Activated T-cell treated with anti-CD3 and anti-CD28 coated beads for 1 hour (primary cell): Measurements from ENCODE around the gene JMJD1C.
"Not testable (repeated sequence)": the region's sequence is repeated elsewhere in the genome, so short reads cannot be mapped to it uniquely, and the experiment has no call there.

Experiments
- DNase-seq: peaks from one replicate; pipeline ENCODE4 v3.0.0-alpha.2; 2020; ENCODE audit warnings: low read depth

The JMJD1C gene

DNA sequence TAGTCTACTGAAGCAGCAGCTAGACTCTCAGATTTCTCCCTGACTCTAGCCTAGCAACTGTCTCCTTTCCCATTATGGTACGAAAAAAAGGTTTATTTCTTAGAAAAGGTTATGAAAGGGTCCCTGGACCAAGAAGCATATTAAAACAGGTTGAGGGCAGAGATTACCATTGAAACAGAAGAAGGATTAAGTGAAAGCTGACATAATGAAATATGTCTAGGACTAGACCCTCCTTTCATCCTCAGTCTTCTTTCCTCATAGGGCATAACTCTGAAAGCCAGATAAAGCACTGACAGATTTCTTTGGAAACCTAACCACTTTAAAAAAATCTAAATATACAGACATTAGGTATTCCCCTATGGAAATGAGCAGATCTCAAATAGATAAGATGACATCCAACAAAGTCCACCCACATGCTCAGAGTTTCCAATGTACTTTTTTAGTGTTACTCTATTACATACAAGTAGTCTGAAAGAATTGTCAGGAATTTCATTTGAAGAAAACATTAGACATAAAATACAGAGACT, 58.6 kb downstream of the JMJD1C start:
- DNase-seq, result no peak

DNA sequence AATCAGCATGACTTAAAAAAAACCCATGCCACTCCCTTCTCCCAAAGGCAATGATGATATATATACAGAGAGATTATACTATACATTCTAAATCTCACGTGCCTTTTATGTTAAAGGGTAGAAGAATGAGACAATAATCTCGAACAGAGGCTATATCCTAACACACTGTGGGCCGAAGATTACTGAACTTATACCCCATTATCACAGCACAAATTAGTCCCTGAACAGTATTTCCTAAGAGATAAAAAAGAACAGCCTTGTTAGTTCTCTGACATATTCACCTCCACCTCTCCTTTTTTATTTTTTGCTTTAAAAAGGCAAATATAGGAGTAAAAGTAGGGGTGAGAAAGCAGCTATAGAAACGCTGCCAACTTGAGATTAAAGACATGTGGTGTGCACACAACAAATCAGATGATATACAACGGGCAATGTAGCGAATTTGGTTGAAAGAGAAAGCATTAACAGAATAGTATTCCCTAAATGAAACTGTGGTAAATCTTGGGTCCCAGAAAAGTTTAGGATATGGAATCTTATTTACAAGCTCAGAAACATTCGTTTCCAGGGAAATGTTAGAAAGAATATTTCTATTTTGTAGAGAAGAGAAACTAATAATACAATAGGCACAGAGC, 69.5 kb downstream of the JMJD1C start:
- DNase-seq, result no peak

DNA sequence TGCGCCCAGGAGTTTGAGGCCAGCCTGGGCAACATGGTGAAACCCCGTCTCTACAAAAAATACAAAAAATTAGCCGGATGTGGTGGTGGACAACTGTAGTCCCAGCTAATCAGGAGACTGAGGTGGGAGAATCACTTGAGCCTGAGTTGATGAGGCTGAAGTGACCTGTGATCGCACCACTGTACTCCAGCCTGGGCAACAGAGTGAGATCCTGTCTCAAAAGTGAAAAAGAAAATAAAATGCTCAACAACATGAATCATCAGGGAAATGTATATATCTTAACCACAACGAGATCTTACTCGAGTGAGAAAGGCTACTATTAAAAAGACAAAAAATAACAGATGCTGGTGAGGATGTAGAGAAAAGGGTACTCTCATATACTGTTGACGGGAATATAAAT, 72.7 kb downstream of the JMJD1C start:
- DNase-seq, result no peak

DNA sequence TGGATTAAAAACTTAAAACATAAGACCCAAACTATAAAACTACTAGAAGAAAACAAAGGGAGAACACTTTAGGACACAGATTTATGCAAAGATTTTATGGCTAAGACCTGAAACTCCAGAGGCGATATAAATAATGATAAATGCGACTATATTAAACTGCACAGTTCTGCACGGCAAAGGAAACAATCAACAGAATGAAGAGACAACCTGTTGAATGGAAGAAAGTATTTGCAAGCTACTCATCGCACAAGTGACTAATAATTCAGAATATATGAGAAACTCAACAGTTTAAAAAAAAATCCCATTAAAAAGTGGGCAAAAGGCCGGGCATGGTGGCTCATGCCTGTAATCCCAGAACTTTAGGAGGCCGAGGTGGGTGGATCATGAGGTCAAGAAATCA, 73.6 kb downstream of the JMJD1C start:
- no peak for DNase-seq

DNA sequence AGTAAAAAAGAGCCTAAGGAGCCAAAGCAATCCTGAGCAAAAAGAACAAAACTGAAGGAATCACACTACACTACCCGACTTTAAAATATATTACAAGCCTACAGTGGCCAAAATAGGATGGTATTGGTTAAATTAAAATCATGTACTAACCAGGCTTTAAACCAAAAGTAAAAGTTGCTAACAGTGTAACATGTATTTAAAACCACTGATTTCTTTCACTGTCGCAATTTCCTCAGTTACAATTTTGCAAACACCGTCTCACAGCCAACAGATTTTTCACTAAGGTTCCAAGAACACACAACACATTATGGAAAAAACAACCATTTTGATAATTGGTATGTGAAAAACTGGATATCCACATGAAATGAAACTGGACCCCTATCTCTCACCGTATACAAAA, 74.0 kb downstream of the JMJD1C start:
- DNase-seq, result no peak

DNA sequence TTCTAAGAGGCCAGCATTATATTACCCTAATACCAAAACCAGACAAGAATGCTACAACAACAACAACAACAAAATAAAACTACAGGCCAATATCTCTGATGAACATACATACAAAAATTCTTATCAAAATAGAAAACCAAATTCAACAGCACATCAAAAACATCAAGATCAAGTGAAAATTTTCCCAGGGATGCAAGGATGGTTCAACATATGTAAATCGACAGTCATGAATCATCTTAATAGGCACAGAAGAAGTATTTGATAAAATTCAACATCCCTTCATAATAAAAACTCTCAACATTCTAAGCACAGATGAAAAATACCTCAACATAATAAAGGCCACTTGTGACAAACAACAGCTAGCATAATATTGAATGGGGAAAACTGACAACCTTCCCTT, 75.3 kb downstream of the JMJD1C start:
- no peak for DNase-seq

DNA sequence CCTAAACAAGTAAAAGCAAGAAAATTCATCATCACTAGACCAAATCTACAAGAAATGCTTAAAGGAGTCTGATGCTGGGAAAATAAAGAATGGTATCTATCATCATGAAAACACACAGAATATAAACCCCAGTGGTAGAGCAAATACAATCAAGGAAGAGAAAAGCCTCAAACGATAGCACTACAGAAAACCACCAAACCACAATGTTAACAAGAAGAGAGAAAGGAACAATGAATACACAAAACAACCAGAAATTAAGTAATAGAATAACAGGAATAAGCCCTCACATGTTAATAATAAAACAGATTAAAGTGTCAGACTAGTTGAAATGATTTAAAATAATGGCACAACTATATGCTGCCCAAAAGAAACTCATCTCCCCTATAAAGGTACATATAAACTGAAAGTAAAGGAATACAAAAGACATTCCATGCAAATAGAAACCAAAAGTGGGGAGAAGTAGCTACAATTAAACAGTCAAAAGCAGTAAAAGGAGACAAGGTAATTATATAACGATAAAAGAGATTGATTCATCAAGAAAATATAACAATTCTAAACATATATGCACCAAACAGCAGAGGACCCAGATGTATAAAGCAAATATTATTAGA, 77.3 kb downstream of the JMJD1C start:
- DNase-seq, result no peak

DNA sequence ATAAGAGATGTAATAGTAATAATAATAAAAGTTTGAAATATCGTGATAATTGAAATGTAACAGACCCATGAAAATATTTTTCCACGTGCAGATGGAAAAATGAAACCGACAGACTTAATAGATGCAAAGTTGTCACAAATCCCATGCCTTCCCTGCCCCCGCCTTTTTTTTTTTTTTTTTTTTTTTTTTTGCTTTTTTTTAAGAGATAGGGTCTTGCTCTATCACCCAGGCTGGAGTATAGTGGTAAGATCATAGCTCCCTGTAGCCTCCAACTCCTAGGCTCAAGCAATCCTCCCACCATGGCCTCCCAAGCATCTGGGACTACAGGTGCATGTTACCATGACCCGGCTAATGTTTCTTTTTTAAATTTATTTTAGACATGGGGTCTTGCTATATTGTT, 80.5 kb downstream of the JMJD1C start:
- no peak for DNase-seq

DNA sequence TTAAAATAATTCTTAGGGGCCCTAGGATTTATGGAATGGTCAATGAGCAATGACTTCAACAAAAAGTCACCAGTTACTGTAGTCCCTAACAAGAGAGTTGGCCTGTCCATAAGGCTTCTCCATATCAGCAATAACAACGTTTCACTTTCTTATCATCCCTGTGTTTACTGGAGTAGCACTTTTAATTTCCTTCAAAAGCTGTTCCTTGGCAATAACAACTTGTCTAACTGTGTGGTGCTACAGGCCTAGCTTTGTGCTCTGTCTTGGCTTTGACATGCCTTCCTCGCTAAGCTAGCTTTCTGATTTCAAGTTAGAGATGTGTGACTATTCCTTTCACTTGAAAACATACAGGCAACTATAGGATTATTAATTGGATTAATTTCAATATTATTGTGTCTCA, 81.1 kb downstream of the JMJD1C start:
- no peak for DNase-seq

DNA sequence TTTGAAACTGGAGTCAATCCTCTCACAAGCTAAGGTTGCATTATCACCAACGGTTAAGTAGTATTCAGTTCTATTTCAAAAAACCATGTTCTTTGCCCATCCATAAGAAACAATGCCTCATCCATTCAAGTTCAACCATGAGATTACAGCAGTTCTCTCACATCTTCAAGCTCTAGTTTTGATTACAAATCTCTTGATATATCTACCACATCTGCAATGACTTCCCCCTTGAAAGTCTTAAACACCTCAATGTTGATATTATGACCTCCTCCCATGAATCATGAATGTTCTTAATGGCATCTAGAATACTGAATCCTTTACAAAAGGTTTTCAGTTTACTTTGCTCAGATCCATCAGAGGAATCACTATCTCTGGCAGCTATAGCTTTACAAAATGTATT, 81.8 kb downstream of the JMJD1C start:
- no peak for DNase-seq

DNA sequence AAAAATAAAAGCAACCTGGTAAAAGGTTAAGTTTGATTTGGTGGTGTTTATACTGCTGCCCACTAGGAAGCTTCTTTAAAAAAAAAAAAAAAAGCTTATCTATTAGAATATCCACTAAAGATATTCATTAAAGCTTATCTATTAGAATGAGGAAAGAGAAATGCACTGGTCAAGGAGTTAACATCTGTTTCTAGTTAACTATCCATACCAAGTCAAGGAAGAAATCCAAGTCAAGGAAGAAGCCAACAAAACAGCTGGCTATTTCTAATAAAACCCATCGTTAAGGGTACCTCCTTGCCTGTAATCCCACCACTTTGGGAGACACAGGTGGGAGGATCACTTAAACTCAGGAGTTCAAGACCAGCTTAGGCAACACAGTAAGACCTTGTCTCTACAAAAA, 82.6 kb downstream of the JMJD1C start:
- DNase-seq, result no peak

DNA sequence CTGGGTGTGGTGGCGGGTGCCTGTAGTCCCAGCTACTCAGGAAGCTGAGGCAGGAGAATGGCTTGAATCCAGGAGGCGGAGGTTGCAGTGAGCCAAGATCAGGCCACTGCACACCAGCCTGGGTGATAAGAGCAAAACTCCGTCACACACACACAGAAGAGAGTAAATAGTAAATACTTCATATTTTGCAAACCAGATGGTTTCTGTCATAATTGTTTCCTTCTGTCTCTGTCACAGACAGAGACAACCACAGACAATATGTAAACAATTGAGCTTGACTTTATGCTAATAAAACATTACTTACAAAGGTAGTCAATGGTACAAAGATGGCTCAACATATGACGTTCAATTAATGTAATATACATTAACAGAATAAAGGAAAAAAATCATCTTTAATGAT, 83.7 kb downstream of the JMJD1C start:
- no peak for DNase-seq

DNA sequence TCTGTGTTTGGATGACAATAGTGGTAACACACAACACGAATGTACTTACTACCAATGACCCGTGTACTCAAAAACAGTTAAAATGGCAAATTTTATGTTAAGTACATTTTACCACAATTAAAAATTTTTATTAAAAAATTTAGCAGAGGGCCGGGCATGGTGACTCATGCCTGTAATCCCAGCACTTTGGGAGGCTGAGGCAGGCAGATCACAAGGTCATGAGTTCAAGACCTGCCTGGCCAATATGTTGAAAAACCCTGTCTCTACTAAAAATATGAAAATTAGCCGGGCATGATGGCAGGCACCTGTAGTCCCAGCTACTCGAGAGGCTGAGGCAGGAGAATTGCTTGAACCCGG, 88.5 kb downstream of the JMJD1C start:
- DNase-seq, result not testable (repeated sequence)

DNA sequence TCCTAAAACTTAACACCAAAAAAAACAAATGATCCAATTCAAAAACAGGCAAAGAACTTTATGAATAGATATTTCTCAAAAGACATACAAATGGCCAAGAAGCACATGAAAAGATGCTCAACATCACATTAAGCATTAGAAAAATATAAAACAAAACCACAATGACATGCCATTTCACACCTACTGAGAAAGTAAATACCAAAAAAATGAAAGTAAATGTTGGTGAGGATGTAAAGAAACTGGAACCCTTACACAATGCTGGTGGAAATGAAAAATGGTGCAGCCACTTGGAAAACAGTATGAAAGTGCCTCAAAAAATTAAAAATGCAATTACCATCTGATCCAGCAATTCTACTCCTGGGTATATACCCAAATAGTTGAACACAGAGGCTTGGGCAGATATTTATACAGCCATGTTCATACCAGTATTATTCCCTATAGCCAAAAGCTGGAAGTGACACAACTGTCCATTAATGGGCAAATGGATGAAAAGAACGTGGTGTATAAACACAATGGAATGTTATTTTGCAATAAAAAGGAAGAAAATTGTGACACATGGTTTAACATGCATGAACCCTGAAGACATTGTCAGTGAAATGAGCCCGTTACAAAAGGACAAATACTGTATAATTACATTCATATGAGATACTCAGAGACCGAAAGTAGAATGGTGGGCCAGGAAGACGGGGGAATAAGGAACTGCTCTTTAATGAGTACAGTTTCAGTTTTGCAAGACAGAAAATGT, 89.0 kb downstream of the JMJD1C start:
- DNase-seq, result no peak

DNA sequence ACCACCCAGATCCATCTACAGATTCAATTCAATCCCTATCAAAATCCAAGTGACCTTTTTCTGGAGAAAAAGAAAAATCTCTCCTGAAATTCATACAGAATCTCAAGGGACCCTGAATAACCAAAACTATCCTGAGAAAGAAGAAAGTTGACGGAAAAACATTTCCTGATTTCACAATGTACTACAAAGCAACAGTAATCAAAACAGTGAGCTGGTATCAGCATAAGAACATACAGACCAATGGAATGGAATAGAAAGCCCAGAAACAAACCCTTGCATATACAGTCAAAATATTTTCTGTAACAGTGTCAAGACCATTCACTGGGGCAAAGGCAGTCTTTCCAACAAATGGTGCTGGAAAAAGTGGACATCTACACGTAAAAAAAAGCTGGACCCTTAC, 89.9 kb downstream of the JMJD1C start:
- no peak for DNase-seq

DNA sequence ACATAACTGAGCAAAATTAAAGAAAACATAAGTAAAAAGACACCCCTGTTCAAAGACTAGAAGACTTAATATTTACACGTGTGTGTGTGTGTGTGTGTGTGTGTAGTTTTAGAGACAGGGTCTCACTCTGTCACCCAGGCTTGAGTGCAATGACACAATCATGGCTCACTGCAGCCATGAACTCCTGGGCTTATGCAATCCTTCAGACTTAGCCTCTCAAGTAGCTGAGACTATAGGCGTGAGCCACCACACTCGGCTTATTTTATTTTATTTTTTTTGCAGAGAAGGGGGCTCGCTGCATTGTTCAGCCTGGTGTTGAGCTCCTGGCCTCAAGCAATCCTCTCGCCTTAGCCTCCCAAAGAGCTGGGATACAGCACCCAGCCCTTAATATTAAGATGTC, 90.3 kb downstream of the JMJD1C start:
- no peak for DNase-seq

DNA sequence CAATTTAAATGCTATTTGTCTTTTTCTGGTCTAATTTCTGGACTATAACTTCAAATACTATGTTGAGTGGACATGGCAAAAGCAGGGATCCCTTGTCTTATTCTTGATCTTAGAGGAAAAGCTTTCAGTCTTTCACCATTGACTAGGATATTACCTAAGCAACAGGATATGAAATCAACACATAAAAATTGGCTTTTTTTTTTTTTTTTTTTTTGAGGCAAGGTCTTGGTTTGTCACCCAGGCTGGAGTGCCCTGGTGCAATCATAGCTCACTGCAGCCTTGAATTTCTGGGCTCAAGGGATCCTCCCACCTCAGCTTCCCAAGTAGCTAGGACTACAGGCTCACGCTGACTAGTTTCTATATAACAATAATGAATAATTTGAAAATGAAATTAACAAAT, 90.8 kb downstream of the JMJD1C start:
- DNase-seq, result no peak

DNA sequence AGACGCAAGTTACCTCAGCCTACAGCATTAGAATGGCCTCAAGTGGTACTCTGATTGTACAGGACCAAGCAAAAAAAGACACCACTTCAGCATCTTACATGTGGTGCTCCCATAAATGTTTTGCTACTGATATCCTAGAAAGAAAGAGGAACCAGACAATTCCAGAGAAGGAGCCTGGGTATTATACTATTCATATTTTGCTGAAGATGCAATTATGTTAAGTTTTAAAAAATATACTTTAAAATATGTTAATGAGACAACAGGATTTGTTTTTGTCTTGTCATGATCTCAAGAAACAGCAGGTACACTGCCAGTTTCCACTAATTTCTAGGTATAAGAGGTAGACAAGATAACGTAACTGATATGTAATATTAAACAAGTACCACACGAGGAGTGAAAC, 92.6 kb downstream of the JMJD1C start:
- no peak for DNase-seq

DNA sequence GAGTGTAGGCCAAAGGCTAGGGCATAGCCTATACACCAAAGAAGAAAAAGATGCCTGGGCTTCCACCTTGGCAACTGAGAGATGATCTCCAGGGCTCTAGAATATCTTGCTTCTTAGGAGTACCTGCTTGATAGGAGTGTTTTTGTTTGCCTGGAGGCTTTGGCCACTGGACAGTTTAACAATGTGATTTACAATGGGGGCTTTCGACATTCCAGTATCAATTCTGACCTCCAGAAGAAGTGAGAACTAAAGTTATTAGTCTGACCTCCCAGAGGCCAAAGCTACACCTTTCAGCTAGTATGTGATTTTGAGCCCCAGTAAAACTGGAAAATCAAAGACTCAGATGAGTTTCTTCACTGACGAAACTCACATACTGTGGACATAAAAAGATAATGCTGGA, 96.1 kb downstream of the JMJD1C start:
- no peak for DNase-seq

DNA sequence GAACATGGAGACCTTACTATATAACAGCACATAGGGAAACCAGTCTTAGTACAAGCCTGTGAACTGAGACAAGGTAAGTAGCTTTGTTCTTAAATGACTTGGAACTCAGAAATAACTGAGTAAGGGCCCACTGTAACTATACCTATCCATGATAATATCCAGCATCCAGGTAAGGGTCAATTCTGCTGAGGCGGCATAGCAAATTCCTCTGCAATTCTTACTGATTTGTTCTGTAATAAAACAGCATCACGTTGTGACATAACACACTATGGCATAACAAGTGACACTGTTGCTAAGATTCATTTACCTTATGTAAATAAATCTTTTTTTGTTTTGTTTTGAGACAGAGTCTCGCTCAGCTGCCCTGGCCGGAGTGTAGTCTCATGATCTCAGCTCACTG, 97.4 kb downstream of the JMJD1C start:
- no peak for DNase-seq

DNA sequence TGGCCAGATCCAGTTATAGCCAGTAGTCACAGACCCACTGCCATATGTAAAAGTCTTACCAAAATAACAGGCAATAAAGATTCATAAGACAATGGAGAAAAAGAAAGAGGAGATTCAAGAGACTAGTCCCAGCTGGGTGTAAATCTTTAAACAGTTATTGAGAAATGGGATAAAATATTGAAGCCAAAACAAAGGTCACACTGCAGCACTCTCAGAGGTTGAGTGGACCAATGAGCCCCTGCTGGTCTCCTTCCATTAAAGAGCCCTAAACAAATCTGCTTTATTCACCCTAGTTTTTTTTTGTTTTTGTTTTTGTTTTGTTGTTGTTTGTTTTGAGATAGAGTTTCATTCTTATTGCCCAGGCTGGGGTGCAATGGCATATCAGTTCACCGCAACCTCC, 98.8 kb downstream of the JMJD1C start:
- no peak for DNase-seq

DNA sequence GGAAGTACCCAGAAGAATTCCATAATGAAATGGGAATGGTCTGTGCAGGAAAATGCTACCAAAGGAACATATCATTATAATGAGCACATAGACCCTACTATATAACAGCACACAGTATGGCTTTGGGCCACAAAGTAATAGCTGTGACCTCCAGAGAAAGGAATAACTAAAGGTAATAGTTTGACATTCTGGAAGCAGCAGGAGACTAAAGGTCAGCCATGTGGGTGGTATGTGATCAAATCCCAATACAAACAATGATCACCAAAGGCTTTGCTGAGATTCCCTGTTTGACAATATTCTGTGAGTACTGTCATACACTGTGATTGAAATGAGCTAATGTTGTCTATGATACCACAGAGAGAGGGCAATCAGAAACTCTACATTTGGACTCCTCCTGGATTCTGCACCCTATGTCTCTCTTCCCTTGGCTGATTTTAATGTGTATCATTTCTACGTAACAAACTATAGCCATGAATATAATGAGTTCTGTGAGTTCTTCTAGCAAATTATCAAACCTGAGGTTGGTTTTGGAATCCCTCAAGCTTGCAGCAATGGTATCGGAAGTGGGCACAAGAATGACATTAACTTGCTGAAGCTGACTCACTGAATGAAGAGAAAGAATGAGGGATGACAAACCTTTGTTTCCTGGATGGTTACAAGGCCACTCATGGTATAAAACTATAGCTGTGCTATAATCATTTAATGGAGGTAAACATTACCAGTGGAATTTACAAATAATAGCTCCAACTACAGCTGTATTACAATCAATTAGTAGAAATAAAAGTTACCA, 99.6 kb downstream of the JMJD1C start:
- no peak for DNase-seq

DNA sequence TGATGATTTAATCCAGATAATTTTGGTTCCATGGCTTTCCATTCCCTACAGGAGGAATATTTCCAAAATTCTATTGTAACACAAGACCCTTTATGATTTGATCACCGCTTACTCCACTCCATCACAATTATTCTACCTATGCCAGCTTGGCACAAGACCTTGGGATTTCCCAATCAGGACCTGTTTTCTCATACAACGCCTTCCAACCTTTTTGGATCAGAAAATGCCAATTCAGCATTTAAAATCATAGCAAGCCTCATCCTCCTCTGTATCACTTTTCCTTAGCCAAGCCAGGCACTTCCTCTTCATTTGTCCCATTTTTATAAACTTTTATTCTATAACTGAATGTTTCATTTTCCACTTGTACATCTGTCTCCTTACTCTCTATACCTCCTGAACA, 100.9 kb downstream of the JMJD1C start:
- no peak for DNase-seq
